Measurements from ENCODE around the gene TXNDC9.
"Not testable (repeated sequence)": the region's sequence is repeated elsewhere in the genome, so short reads cannot be mapped to it uniquely, and the experiment has no call there.

The TXNDC9 gene, protein sequence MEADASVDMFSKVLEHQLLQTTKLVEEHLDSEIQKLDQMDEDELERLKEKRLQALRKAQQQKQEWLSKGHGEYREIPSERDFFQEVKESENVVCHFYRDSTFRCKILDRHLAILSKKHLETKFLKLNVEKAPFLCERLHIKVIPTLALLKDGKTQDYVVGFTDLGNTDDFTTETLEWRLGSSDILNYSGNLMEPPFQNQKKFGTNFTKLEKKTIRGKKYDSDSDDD

GRCh38 chr2:99335911-99336803, at the start of gene TXNDC9:
Gene TXNDC9, minus strand, starts transcription at chr2:99336333. Its CDS starts 3,123 bp downstream, at chr2:99333210.
- DNase-seq = peak; percentile 97

- no peak for DNase-seq
Observed at GRCh38 chr2:99382143-99382542, 46.0 kb upstream of the TXNDC9 start.

DNA sequence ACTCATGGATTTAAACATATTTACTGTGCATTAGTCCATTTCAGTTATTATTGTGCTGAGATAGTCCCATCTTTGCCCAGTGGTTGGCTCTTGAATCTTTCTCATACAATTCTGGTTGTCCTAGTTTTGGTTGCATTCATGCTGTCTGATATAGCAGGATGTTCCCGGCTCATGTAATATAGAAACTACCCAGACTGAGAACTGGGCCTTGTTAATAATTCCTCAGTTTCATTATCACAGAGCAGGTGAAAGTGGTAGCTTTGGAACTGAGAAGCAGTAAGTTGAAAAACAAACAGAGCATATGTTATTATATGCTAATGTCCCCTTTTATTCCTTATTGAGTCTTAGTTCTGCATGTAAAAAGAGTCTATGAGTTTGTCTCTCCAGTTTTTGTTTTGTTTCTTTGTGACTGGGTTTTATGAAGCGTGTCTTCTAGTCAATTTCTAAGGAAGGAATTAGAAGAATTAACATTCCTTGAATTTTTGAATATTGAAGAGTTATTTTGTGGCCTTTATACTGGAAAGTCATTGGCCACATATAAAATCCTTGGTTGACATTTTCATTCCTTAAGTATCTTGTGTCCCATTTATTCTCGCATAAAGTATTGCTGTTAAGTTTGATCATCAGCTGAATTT, 44.4 kb upstream of the TXNDC9 start:
- no peak for DNase-seq

- no peak for DNase-seq
Observed at GRCh38 chr2:99377879-99378278, 41.7 kb upstream of the TXNDC9 start.

GRCh38 chr2:99376254-99376864, 40.2 kb upstream of the TXNDC9 start:
- DNase-seq = no peak

- no peak for DNase-seq
Observed at GRCh38 chr2:99374747-99375146, 38.6 kb upstream of the TXNDC9 start.

GRCh38 chr2:99373144-99373543, 37.0 kb upstream of the TXNDC9 start:
- DNase-seq = no peak

DNA sequence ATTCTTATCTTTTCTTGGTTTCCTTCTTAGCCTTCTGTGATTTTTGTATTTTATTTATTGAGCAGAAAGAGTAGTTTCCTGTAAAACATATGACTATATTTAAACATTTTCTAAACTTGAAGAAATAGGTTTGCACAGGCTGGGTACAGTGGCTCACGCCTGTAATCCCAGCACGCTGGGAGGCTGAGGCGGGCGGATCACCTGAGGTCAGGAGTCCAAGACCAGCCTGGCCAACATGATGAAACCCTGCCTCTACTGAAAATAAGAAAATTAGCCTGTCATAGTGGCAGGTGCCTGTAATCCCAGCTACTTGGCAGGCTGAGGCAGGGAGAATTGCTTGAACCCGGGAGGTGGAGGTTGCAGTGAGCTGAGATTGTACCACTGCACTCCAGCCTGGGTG, 32.7 kb upstream of the TXNDC9 start:
- DNase-seq = not testable (repeated sequence)

DNA sequence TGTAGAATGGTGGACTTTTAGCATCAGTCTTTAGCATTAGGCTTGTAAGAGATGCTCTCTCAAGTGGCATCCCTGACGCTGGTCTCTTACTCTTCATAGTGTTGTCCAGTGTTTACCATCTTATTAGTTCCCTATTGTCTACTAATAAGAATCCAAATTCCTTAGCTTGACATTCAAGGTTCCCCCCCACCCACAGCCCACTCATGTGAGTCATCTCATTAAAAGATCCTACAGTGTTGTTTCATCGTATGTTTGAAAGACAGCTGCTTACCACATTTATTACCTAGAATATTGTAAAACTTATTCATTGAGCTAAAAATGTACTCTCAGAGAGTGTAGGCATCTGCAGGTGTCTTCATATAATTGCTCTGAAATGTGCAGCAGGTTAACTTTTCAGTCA, 29.5 kb upstream of the TXNDC9 start:
- no peak for DNase-seq

GRCh38 chr2:99356853-99357252, 20.7 kb upstream of the TXNDC9 start:
- DNase-seq = no peak

- DNase-seq = not testable (repeated sequence)
Observed at GRCh38 chr2:99354825-99355224, 18.7 kb upstream of the TXNDC9 start.

DNA sequence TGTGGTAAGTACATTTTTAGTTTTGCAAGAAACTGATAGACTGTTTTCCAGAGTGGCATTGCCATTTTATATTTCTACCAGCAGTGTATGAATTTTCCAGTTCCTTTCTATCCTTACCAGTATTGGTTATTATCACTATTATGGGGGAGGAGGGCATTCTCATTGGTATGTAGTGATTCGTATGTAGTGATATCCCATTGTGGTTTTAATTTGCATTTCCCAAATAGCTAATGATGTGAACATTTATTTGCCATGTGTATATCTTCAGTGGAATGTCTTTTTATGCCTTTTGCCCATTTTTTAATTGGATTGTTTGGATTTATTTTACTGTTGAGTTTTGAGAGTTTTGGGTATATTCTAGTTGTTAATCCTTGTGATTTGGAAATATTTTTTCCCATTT, 17.9 kb upstream of the TXNDC9 start:
- no peak for DNase-seq

GRCh38 chr2:99350194-99350593, 14.1 kb upstream of the TXNDC9 start:
- no peak for DNase-seq

DNA sequence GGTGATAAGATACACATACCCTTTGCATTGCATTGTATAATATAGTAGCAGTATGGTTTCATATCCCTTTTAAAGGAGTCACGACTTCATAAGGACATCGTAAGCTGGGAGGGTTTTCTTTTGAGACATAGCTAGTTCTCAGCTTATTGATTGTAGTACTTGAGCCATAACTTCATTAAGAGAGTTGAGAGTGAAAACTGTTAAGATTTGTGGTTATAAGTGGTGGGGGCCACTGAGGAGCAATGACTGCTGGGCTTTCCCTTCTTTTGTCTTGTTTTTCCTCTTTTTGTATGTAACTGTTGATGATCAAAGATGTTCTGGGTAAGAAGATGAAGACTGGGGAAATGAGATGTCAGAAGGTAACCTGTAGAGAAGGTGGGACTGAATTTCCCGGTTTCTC, 12.0 kb upstream of the TXNDC9 start:
- no peak for DNase-seq

GRCh38 chr2:99346218-99346617, 10.1 kb upstream of the TXNDC9 start:
- no peak for DNase-seq

- not testable (repeated sequence) for DNase-seq
Observed at GRCh38 chr2:99345446-99345845, 9.3 kb upstream of the TXNDC9 start.

- no peak for DNase-seq
Observed at GRCh38 chr2:99342536-99342935, 6.4 kb upstream of the TXNDC9 start.

DNA sequence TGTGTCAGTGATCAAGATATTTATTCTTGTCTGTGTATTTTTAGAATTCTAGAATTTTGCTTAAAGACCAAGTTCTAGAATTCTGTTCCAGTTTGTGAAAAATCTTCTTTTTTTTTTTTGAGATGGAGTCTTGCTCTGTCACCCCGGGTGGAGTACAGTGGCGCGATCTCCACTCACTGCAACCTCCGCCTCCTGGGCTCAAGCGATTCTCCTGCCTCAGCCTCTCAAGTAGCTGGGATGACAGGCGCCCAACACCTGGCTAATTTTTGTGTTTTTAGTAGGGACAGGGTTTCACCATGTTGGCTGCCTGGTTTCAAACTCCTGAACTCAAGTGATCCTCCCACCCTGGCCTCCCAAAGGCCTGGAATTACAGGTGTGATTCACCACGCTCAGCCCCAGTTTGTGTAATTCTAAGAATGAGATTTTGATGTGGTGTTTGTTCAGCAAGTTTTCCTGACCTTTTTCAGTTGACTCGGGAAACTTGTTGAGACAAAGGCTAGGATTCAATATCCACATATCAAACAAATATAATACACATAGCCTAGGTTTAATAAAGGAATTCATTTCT, 4.6 kb upstream of the TXNDC9 start:
- DNase-seq = no peak

GRCh38 chr2:99338029-99338585, 2.0 kb upstream of the TXNDC9 start:
- DNase-seq = peak; percentile 43

DNA sequence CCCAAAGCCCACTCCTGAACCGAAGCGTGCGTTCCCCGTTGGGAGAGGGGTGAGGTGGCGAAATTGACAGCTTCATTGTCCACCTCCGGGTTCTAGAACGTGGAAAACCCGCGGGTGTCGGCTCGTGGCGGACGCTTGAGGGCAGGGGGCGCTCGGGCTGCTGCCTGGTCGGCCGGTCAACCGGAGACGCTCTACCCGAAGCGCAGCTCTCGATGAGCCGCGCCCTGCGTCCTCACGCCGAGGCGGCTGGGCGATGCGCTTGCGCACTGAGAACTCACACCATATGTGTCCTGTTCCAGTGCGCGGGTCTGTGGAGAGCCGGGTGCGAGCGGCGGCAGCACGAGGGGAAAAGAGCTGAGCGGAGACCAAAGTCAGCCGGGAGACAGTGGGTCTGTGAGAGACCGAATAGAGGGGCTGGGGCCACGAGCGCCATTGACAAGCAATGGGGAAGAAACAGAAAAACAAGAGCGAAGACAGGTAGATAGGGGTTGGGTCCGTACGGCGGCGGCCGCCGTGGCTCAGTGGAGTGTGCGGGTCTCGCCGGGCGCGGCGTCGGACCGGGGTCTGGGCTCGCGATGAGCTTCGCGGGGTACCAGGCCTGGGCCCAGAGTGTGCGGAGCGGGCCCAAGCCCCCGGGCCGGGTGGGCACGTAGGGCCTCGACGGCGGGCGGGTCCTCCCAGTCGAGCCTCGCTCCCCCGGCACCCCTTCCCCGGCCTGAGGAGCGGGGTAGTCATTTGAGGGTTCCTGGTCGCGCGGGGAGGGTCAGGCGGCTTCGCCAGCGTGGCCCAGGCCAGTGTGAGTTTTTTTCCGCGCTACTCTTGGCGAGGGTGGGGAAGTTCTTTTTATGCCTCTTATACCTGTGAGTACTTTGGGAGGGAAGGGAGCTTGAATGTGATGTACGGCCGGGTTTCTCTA, 1.2 kb upstream of the TXNDC9 start, which contains the start of gene EIF5B:
TSS of gene EIF5B (plus strand) at position 277 of the 916 bp plus-strand sequence. CDS start at position 443, 166 bp downstream.
- DNase-seq = peak; percentile 95

GRCh38 chr2:99336804-99337112, 625 bp upstream of the TXNDC9 start:
- no peak for DNase-seq

- DNase-seq = no peak
Observed at GRCh38 chr2:99325384-99325783, 10.7 kb downstream of the TXNDC9 start.

Measured in OCI-M1 (cell line).